Panc1 (cell line): ENCODE measurements around the gene JADE3. TPM values are rescaled to one million over a fixed set of nuclear protein-coding genes. Genes with fewer than 3 reads are reported as not detected.

Experiments
- total RNA-seq: library from RNA; stranded (reverse); gene quantifications from one replicate; pipeline ENCODE4 v1.2.1, GENCODE V29; 2021; ENCODE audit not compliant: unreplicated experiment

Gene JADE3
- total RNA-seq, 1 experiment from 2014 or later: 22.2 TPM

Other genes starting within 250 kb of the JADE3 start
- 80.4 TPM for gene SLC9A7, start 153.3 kb upstream of the JADE3 start, total RNA-seq
- gene RP2, start 75.4 kb upstream of the JADE3 start, total RNA-seq: 17.3 TPM
- gene RGN, start 166.0 kb downstream of the JADE3 start, total RNA-seq: 3.4 TPM
- 109 TPM for gene NDUFB11, start 232.3 kb downstream of the JADE3 start, total RNA-seq
- 47.1 TPM for gene RBM10, start 232.8 kb downstream of the JADE3 start, total RNA-seq